ENCODE results near the gene OMG. TPM values are rescaled to one million over a fixed set of nuclear protein-coding genes. Genes with fewer than 3 reads are reported as not detected.

The OMG gene
- total and polyA plus RNA-seq, 2 donors (not counting 1 experiment from before 2014, with no cell fraction given) = 17.3 to 26.8 TPM

DNA sequence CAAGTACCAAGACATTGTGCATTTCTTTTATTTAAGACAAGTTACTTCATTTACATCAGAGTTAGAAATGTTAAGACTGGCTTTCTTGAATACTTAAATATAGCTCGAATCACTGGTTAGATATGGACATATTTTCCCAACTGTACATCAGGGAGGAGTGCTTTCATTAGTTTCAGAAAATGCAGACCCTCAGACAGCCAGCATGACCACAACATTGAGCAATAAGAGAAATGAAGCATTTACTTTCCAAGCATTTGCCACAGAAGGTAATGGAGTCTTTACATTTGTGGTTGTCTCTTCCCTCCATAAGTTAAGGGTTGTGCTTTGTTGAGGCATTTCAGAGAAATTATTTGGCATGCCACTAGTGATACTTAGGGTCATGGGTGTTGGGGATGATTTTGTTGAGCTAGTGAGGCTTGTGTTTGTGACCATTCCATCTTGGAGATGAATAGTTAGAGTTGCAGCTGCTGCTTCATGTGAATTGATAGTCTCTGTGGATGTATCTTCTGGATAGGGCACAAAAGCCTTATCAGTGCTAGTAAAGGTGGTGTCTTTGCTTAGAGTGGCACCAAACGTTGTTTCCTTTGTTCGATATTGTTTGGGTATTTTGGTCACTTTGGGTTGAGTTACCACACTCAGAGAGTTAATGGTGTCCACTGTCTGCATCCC, 2.1 kb downstream of the OMG start:
- DNase-seq (ENCODE audit: low read depth in 2 of 2) = peak; percentile 27 to 45
- no peak for TF ChIP-seq EZH2 (IDR thresholded peaks at IDR 0.05; ENCODE audit: low read length, missing control alignments)
- TF ChIP-seq, protein P1, sequence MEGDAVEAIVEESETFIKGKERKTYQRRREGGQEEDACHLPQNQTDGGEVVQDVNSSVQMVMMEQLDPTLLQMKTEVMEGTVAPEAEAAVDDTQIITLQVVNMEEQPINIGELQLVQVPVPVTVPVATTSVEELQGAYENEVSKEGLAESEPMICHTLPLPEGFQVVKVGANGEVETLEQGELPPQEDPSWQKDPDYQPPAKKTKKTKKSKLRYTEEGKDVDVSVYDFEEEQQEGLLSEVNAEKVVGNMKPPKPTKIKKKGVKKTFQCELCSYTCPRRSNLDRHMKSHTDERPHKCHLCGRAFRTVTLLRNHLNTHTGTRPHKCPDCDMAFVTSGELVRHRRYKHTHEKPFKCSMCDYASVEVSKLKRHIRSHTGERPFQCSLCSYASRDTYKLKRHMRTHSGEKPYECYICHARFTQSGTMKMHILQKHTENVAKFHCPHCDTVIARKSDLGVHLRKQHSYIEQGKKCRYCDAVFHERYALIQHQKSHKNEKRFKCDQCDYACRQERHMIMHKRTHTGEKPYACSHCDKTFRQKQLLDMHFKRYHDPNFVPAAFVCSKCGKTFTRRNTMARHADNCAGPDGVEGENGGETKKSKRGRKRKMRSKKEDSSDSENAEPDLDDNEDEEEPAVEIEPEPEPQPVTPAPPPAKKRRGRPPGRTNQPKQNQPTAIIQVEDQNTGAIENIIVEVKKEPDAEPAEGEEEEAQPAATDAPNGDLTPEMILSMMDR (conservative IDR thresholded peaks at IDR 0.05 in 1 of 2, IDR thresholded peaks at IDR 0.05 in 1 of 2; ENCODE audit: low read depth in 1 of 2, low read length in 2 of 2) = no peak

DNA sequence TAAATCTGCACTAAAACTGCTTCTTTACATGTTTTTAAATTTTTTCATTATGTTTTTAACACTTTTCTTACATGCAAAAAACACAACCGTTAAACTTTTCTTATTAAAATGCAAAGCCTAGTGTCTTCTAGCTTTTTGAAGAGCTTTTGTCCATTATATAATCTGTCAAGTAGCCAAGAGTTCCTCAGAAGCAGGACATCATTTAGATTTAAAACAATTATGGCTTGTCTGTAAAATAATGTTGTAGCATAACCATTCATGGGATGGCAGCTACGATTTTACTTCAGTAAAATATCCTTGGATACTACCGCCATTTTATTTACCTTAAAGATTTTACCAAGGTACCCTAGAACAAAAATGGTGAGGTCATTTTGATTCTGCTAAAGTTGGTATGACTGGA, 2.8 kb downstream of the OMG start:
- TF ChIP-seq EZH2 (IDR thresholded peaks at IDR 0.05; ENCODE audit: low read length, missing control alignments) = no peak
- TF ChIP-seq, protein P1 (conservative IDR thresholded peaks at IDR 0.05 in 1 of 2, IDR thresholded peaks at IDR 0.05 in 1 of 2; ENCODE audit: low read depth in 1 of 2, low read length in 2 of 2) = no peak
- H3K36me3 ChIP-seq (ENCODE audit: control insufficient read depth, insufficient read depth, low read length) = no peaks in the 10 kb centered on the region
- no peaks in the 10 kb centered on the region for H3K79me2 ChIP-seq (ENCODE audit: control insufficient read depth, insufficient read depth, low read length)
- H3K27me3 ChIP-seq (ENCODE audit: control insufficient read depth, insufficient read depth, low read length) = no peaks in the 10 kb centered on the region
- H4K20me1 ChIP-seq (ENCODE audit: control insufficient read depth, extremely low read depth, insufficient read depth, low read length) = no peaks in the 10 kb centered on the region
- no peak overlapping the region for H3K4me3 ChIP-seq (replicated peaks in 1 of 4; ENCODE audit: control extremely low read depth in 1 of 4, insufficient read depth in 1 of 4, low read depth in 3 of 4, low read length in 4 of 4)
- no peak overlapping the region for H3K9ac ChIP-seq (ENCODE audit: insufficient read depth, low read length)
- no peaks in the 10 kb centered on the region for H3K9me3 ChIP-seq (ENCODE audit: control insufficient read depth, insufficient read depth, low read depth, low read length)
- H2AFZ ChIP-seq (ENCODE audit: low read length) = no peak overlapping the region
- DNase-seq (ENCODE audit: low read depth in 2 of 2) = no peak
- no peak overlapping the region for H3K4me2 ChIP-seq (ENCODE audit: extremely low read depth, insufficient read depth, low read length)
- peaks cover 2% of the 10 kb centered on the region for H3K4me1 ChIP-seq (ENCODE audit: control insufficient read depth, extremely low read depth, insufficient read depth, low read length)
- no peak overlapping the region for H3K27ac ChIP-seq (ENCODE audit: insufficient read depth, low read length)

More for the DNA sequence above, 2.1 kb downstream of the OMG start:
- H3K4me1 ChIP-seq (ENCODE audit: control insufficient read depth, extremely low read depth, insufficient read depth, low read length) = peaks cover 2% of the 10 kb centered on the region
- no peak overlapping the region for H2AFZ ChIP-seq (ENCODE audit: low read length)
- H3K9ac ChIP-seq (ENCODE audit: insufficient read depth, low read length) = no peak overlapping the region
- no peaks in the 10 kb centered on the region for H3K79me2 ChIP-seq (ENCODE audit: control insufficient read depth, insufficient read depth, low read length)
- no peak overlapping the region for H3K4me3 ChIP-seq (replicated peaks in 1 of 4; ENCODE audit: control extremely low read depth in 1 of 4, insufficient read depth in 1 of 4, low read depth in 3 of 4, low read length in 4 of 4)
- no peaks in the 10 kb centered on the region for H4K20me1 ChIP-seq (ENCODE audit: control insufficient read depth, extremely low read depth, insufficient read depth, low read length)
- H3K4me2 ChIP-seq (ENCODE audit: extremely low read depth, insufficient read depth, low read length) = no peak overlapping the region
- H3K9me3 ChIP-seq (ENCODE audit: control insufficient read depth, insufficient read depth, low read depth, low read length) = no peaks in the 10 kb centered on the region
- no peaks in the 10 kb centered on the region for H3K36me3 ChIP-seq (ENCODE audit: control insufficient read depth, insufficient read depth, low read length)
- no peaks in the 10 kb centered on the region for H3K27me3 ChIP-seq (ENCODE audit: control insufficient read depth, insufficient read depth, low read length)
- no peak overlapping the region for H3K27ac ChIP-seq (ENCODE audit: insufficient read depth, low read length)

DNA sequence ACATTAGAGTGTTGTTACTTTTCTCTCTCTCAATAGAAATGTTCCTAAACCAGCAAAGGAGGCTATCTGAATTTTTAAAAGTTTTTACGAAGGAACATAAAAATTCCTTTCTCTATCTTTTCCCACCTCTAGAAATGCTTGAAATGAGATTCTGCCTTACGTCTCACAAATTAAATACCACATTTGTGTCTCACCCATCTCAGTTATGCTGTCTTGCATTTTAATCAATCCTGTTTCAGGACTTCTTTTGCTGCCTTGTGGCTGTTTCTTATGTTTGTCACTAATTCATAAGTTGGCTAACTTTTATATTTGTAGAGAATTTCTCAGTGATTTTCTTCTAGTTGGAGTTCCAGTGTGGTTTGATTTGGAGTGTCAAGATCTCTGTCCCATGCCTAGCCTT, 3.5 kb downstream of the OMG start:
- no peak overlapping the region for H2AFZ ChIP-seq (ENCODE audit: low read length)
- no peaks in the 10 kb centered on the region for H3K36me3 ChIP-seq (ENCODE audit: control insufficient read depth, insufficient read depth, low read length)
- no peak overlapping the region for H3K9ac ChIP-seq (ENCODE audit: insufficient read depth, low read length)
- no peak overlapping the region for H3K4me3 ChIP-seq (replicated peaks in 1 of 4; ENCODE audit: control extremely low read depth in 1 of 4, insufficient read depth in 1 of 4, low read depth in 3 of 4, low read length in 4 of 4)
- H3K27ac ChIP-seq (ENCODE audit: insufficient read depth, low read length) = no peak overlapping the region
- no peaks in the 10 kb centered on the region for H4K20me1 ChIP-seq (ENCODE audit: control insufficient read depth, extremely low read depth, insufficient read depth, low read length)
- no peaks in the 10 kb centered on the region for H3K27me3 ChIP-seq (ENCODE audit: control insufficient read depth, insufficient read depth, low read length)
- H3K4me2 ChIP-seq (ENCODE audit: extremely low read depth, insufficient read depth, low read length) = no peak overlapping the region
- no peaks in the 10 kb centered on the region for H3K79me2 ChIP-seq (ENCODE audit: control insufficient read depth, insufficient read depth, low read length)
- DNase-seq (ENCODE audit: low read depth in 2 of 2) = peak in 1 of 2 donors; percentile 57
- TF ChIP-seq EZH2 (IDR thresholded peaks at IDR 0.05; ENCODE audit: low read length, missing control alignments) = no peak
- TF ChIP-seq, protein P1 (conservative IDR thresholded peaks at IDR 0.05 in 1 of 2, IDR thresholded peaks at IDR 0.05 in 1 of 2; ENCODE audit: low read depth in 1 of 2, low read length in 2 of 2) = no peak
- peaks cover 2% of the 10 kb centered on the region for H3K4me1 ChIP-seq (ENCODE audit: control insufficient read depth, extremely low read depth, insufficient read depth, low read length)
- H3K9me3 ChIP-seq (ENCODE audit: control insufficient read depth, insufficient read depth, low read depth, low read length) = no peaks in the 10 kb centered on the region
